ENCODE results near the gene IFIT3.
A peak's percentile ranks its signal among the peaks of the same experiment; 100 is the strongest.
"Not testable (repeated sequence)": the region's sequence is repeated elsewhere in the genome, so short reads cannot be mapped to it uniquely, and the experiment has no call there.

The IFIT3 gene, protein sequence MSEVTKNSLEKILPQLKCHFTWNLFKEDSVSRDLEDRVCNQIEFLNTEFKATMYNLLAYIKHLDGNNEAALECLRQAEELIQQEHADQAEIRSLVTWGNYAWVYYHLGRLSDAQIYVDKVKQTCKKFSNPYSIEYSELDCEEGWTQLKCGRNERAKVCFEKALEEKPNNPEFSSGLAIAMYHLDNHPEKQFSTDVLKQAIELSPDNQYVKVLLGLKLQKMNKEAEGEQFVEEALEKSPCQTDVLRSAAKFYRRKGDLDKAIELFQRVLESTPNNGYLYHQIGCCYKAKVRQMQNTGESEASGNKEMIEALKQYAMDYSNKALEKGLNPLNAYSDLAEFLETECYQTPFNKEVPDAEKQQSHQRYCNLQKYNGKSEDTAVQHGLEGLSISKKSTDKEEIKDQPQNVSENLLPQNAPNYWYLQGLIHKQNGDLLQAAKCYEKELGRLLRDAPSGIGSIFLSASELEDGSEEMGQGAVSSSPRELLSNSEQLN

DNA sequence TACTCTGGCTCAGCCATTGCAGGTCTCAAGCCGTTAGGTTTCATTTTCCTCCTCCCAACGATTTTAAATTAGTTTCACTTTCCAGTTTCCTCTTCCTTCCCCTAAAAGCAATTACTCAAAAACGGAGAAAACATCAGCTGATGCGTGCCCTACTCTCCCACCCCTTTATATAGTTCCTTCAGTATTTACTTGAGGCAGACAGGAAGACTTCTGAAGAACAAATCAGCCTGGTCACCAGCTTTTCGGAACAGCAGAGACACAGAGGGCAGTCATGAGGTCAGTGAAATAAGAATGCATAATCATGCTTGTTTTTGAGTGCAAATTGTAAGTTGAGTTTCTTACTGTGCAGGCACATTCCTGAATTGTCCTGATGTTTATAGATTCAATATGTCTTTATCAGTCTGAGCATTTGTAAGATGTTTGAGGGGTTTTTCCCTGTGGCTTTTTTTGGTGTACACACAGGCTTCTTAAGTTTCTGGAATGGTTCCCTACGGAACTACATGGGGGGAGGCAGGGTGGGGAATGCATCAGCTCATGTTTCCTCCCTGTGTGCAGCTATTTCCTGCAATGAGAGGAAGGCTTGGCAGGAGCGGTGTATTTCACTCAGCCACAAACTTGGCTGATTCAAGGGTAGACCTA lies at the start of gene IFIT3:
TSS of gene IFIT3 (plus strand) at position 195 of the 639 bp plus-strand sequence. CDS start at position 272, 77 bp downstream.
- no peak for DNase-seq

DNA sequence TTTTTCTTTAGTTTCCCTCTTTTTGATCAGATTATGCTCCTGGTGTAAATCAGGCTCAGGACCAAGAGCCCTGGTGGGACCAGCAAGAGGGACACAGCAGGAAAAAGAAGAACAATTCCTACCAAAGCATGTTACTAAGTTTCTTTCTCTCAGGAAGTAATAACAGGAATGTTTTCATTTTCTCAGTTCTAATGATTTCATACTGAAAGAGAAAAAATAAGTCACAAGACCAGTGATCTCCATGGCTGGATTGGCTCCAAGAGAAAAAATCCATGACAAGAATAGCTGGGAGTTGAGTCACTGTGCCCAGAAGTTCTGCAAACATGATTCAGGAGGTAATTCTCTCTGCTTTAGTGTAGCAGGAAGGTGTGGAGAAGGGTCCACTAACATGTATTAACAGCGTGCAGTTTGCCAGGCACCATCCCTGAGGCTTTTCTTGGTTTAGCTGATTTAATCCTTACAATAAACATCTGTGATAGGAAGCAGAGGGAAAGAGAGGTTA lies 49.7 kb upstream of the IFIT3 start:
- DNase-seq: no peak

DNA sequence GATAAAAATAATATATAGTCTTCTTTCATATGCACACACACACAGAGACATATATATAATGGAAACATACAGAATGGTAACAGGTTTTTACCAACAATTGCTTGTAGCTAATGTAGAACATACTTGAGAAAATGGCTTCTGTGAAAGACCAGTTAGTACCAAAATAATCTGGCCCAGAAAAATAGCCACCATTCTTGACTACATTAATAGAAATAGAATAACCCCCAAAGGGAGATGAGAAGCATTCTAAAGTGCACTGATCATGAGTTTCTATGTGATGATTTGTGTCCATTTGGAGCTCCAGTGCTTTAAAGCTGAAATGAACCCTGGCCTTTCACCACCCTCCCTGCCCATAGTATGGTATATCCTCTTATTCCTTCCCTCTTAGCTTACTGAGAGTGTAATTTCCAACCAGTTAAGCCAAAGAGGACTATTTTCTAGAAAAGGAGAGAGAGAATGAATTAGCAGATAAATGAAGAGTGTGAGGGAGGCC lies 48.9 kb upstream of the IFIT3 start:
- DNase-seq: no peak

DNA sequence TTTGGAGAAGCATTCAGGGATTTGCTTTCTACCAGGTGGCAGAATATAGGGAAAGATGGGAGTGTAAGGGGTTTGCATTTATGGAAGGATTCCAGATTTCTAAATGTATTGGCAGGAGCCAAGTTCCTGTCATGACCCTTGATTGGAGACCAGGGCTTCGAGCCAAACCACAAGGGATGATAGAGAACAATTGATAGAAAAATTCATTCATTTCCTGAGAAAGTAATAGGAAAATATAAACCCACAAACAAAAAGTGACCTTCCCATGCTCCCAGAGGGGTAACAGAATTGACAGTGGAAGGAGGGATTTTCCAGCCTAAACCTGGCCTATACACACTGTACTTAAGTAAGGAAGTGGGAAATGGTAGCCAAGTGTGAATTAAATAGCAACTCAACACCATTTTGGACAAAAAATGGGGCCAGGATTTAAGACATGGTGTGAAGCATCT lies 48.4 kb upstream of the IFIT3 start:
- no peak for DNase-seq

DNA sequence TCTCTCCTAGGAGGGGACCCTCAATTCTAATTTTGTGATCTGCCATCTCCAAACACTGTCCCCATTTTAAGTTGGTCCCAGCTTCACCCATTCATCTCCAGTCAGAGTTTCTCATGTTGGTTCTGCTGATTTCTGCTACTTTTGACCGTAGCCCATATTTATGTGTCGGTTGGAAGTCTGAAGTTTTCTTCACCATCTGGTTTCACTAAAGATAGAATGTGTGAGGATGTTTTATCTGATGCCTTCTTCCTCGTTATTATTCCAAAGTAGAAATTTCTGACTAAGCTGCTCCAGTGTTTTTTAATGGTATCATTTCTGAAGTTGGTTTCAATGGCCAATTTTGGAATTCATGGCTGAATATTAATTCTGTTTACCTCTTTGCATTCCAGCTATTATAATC lies 47.3 kb upstream of the IFIT3 start:
- DNase-seq: no peak

DNA sequence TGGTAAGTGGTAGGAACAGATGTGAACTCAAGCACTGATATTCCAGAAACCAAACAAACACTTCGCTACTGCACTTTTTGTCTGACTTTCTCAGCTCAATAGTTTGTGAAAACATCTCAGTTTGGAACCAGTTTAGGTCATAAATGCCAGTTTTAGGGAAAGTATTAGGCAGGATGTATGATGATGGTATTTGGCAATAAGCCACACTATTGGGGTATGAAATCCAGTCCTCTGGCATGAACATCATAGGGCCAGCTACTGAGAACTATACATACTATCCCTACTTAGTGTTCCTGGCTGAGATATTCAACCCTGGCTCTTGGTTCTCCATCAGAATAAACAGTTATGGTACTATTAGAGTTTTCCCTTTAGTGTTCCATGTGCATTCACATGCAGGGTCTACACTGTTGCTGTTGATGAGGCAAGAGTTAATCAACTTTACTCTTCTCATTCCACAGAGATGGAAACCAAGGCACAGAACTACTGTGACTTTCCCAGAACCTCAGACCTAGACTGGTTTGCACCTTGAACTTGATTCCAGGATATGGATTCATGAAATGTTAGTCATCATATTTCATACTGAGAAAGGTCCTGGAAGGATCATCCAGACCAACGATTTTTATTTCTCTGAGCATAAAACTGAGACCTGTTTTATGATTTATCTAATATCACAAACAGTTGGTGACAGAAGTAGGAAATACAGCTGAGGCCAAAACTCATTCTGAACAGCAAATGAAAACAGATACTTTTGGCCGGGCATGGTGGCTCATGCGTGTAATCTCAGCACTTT lies 46.0 kb upstream of the IFIT3 start:
- no peak for DNase-seq

DNA sequence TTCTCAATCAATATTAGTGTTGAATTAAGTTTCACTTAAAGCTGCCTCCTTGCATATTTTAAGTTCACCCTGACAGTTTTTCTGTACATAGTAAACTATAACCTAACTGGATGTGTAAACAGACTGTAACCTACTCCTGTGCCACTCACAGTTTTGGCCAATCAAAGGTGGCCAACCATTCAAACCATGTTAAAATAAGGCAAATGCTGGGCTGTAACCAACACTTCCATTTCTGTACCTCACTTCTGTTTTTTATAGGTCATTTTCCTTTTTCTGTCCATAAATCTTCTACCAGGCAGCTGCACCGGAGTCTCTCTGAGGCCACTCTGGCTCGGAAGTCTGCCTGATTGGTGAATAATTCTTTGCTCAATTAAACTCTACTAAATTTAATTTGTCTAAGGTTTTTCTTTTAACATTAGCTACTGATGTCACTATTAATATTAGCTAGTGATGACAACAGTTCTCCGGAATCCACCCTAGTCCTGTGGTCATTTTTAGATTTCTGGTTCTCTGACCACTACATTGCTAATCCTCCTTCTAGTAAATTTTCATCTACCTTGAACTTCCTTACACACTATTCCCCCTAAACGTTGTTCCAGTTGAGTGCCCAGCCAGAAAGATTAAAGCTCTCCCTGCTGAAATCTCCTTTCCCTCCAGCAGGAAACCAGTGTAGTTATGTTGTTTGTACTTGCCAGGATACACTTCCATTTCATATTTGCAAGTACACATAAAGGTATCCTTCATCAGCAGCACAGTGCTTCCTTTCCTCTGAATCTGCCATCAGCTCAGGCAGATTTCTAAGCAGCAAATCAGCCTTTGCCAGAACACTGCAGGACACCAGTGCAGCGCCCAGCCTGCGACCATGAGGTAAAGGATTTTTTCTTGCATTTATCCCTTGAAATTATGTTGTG lies 44.5 kb upstream of the IFIT3 start:
- DNase-seq: no peak

DNA sequence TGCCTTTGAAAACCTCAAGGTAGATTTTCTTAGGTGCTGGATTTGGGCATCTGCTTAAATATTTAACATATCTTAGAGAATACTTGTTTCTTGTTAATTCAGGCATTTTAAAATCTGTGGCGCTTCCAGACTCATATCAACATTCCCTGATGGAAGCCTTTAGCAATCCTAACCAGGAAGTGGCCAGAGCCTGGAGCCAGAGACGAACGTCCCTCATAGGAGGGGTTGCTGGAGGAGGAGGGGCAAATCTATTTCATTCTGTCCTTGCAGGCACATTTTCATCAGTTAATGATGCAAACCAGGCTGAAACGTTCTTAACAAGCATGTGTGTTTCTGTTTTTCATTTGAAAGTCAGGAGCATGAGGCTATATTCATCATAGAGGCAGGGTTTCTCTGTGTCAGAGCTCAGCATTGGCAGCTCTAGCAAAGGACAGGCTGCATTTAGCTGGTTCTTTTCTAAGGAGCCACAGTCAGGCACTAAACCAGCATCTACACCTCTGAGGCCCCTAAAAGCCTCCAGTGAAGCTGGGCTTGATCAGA lies 43.8 kb upstream of the IFIT3 start:
- peak; percentile 18 for DNase-seq

DNA sequence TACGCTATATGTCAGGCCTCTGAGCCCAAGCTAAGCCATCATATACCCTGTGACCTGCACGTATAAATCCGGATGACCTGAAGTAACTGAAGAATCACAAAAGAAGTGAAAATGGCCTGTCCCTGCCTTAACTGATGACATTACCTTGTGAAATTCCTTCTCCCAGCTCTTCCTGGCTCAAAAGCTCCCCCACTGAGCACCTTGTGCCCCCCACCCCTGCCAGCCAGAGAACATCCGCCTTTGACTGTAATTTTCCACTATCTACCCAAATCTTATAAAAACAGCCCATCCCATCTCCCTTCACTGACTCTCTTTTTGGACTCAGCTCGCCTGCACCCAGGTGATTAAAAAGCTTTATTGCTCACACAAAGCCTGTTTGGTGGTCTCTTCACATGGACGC lies 43.1 kb upstream of the IFIT3 start:
- DNase-seq: not testable (repeated sequence)

DNA sequence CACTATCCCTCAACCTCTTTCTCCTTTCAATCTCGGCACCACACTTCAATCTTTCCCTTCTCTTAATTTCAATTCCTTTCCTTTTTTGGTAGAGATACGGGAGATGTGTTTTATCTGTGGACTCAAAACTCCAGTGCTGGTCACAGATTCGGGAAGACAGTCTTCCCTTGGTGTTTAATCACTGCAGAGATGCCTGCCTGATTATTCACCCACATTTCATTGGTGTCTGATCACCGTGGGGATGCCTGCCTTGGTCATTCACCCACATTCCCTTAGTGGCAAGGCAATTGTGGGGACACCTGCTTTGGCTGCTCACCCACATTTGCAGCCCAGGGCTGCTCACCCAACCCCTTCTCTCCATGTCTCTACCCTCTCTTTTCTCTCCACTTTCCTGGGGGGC lies 42.5 kb upstream of the IFIT3 start:
- not testable (repeated sequence) for DNase-seq

DNA sequence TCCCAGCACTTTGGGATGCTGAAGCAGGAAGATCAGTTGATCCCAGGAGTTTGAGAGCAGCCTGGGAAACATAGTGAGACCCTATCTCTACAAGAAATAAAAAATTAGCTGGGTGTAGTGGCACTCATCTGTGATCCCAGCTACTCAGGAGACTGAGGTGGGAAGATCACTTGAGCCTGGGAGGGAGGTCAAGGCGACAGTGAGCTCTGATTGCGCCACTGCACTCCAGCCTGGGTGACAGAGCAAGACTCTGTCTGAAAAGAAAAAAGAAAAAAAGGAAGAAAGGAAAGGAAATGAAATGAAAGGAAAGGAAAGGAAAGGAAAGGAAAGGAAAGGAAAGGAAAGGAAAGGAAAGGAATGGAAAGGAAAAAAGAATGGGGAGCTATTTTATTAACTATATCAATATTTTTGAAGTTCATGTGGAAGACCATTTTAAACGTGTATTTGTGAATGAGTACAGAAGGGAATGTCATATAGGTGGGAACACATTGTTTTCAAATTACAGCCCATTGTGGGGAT lies 33.0 kb upstream of the IFIT3 start:
- no peak for DNase-seq

DNA sequence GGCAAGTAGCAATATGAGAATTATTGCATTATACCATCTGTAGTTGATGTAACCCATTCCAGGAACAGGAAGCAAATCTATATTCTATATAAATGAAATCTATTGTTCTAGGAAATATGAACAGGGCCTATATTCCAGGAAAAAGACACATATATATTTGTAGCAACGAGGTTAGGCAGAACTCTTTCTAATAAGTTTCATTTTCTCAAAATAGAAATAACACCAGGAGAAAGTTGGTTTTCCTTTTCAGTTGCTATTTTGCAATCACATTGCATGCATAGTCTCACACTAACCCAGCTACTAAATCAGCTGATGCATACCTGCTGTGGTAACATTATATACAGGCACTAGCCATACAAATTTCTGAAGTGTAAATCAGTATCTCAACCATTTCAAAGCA lies 32.2 kb upstream of the IFIT3 start:
- no peak for DNase-seq

DNA sequence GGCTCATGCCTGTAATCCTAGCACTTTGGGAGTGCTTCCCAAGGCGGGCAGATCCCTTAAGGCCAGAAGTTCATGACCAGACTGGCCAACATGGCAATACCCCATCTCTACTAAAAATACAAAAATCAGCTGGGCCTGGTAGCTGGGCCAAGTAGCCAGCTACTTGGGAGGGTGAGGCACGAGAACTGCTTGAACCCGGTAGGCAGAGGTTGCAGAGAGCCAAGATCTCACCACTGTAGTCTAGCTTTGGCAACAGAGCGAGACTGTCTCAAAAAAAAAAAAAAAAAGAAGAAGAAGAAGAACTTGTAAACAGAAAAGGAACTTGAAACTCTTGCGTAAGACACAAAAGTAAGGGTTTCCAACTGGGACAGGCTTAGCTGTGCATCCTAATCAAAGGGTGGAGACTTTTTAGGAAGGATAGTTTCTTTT lies 31.6 kb upstream of the IFIT3 start:
- DNase-seq: no peak

DNA sequence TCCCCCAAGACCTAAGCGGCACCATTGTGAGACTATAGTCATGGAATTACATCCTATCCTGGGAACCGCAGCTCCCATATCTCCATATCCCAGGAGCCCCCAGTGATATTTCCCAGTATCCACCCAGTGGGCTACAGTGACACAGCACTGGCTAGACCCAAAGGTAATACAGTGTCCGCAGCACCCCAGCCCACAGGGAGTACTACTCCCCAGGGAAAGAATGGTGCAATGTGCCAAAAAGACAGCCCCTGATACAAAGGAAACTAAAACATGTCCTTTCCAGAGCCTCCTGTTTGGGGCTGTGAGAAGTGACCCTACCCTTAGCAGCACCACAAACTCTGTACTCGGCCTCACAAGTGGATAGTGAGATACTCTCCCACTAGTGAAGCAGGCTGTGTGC lies 30.4 kb upstream of the IFIT3 start:
- no peak for DNase-seq

DNA sequence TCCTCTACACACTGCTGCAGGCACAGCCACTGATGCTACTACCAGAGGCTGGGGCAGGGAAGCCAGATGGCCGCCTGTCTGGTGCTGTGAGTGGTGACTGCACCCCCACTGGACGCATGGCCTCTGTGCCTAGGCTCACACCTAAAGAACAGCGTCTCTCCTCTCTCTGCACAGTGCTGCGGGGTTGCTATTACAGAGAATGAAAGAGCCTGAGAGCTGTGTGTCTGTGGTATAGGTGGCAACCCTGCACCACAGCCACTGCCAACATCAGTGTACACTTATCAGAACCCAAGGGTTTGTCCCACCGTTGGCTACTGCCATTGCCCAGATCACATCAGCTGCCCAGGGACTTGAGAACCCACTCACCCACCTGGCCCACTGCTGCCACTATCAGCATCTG lies 30.0 kb upstream of the IFIT3 start:
- DNase-seq: no peak

DNA sequence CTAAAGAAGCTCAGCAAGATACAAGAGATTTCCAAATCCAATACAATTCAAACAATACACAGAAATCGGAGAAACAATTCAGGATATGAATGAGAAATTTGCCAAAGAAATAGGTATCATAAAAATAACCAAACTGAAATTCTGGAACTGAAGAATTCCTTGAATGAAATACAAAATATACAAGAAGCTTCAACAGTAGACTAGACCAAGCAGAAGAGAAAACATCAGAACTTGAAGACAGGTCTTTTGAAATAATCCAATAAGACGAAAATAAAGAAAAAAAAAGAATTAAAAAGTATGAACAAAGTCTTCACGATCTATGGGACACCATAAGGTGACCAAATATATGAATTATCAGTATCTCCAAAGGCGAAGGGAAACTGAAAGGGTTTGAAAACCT lies 28.8 kb upstream of the IFIT3 start:
- no peak for DNase-seq

DNA sequence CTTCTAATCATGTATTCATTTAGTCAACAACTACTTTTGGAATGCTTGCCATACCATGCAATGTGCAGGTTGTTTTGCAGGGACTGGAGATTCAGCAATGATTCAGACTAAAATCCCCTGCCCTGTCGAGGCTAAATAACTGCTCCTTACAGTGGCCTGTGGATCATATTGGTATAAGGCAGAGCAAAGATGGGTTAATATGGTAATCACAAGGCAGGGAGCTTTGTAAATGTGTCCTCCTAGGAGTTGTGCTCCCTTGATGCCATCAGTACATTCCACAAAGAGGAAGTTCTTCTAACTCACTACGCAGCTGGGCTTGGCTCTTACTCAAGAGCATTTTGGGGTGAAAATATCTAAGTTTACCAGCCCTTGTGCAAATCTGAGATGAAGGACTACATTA lies 26.6 kb upstream of the IFIT3 start:
- DNase-seq: no peak

DNA sequence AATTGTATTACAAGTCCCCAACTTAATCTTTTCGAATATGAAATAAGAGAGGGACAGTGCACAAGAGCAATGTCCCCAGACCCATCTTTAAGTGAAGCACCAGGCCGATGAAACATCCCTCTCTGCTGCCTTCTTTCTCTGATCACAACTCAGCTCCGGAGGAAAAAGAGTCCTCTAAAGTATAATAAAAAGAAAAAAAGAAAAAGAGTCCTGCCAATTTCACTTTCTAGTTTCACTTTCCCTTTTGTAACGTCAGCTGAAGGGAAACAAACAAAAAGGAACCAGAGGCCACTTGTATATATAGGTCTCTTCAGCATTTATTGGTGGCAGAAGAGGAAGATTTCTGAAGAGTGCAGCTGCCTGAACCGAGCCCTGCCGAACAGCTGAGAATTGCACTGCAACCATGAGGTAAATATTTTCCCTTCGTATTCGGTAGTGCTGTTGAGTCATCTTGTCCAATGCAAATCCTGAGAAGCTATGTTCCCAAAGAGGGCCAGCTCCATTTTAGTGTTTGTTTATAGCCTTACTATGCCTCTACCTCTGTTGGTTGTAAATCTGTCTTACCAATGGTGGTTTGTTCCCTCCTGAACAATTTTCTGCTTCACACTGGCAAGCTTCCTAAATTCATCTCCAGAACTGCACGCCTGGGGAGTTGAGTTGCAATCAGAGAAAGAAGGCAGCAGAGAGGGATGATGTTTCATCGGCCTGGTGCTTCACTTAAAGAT lies 25.9 kb upstream of the IFIT3 start, which contains the start of gene IFIT2:
TSS of gene IFIT2 (plus strand) at position 326 of the 725 bp plus-strand sequence. CDS start at position 404, 78 bp downstream.
- DNase-seq: no peak

DNA sequence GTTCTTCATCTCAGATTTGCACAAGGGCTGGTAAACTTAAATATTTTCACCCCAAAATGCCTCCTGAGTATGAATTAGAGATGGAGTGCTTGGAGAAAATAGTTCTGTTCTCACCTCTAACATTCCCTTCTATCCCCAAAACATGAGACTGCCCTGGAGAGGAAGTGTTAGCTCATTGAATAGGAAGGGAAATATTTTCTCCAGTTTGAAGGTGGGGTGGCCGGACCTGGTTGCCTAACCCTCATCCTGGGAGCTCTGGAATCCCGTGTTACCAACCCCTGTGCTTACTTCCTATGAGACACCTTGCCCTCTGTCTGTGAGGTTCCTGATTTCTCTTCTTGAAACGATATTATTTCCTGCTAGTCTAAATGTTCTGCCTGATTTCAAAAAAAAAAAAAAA lies 25.2 kb upstream of the IFIT3 start:
- no peak for DNase-seq

DNA sequence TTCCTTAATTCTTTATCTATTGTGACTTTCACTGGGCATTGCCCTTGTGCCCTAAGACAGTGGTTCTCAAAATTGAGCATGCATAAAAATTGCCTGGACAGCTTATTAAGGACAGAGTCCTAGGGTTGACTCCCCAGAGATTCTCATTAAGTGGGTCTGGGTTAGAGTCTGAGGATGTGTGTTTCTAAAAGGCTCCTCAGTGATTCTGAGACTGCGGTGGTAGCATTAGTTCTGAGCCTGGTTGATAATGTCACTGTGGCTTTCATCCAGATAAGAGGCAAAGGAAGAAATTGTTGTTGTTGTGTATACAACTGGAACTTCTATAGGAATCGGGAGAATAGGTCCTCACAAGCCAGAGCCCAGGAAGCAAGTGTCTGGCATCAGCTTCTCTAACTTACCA lies 24.6 kb upstream of the IFIT3 start:
- DNase-seq: no peak

DNA sequence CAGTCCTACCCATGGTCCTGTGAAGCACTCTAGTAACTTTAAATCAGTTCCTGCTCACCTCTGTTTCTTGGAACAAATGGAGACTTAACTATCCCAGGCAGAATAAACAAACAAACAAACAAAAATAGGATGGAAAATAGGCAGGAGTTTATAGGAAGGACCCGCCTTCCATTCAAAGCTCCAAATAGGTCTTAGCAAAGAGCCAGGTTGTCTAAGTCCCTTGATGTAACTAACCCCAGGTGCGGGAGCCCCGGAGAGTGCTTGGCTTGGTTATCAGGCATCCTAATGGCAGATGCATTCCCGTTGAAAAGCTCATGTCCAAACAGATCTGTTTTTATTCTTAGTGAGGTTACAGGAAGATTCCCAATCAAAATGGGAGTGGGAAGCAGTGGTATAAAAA lies 23.8 kb upstream of the IFIT3 start:
- DNase-seq: no peak

All from COR-L47 (cell line).